K562 (cell line): Measurements from ENCODE around the gene SLC34A1. TPM values are rescaled to one million over a fixed set of nuclear protein-coding genes. Genes with fewer than 3 reads are reported as not detected.

Experiments used
- ATF2 ChIP-seq: sonication (generic); formaldehyde crosslinking; IDR thresholded peaks from 2 replicates; pipeline ENCODE4 v1.8.1; 2022; ENCODE audit warnings: missing genetic modification reagents
- CEBPB ChIP-seq: fragments of 450-650 bp; IDR thresholded peaks from 2 replicates; pipeline ENCODE4 v1.6.1; 2016; ENCODE audit warnings: missing genetic modification characterization, missing compliant biosample characterization
- DDX20 ChIP-seq: fragments of 450-650 bp; IDR thresholded peaks from 2 replicates; pipeline ENCODE4 v1.6.1; 2016; ENCODE audit warnings: missing genetic modification characterization, low read depth, mild to moderate bottlenecking, missing compliant biosample characterization, moderate library complexity
- E4F1 ChIP-seq: fragments of 250-450 bp; sonication (Bioruptor Pico); IDR thresholded peaks from 2 replicates; pipeline ENCODE4 v1.5.0; 2021; ENCODE audit warnings: mild to moderate bottlenecking, borderline replicate concordance
- JUNB ChIP-seq: fragments of 450-650 bp; formaldehyde crosslinking; conservative IDR thresholded peaks from 2 replicates; pipeline ENCODE4 v1.4.0; 2020; ENCODE audit warnings: mild to moderate bottlenecking
- KAT8 ChIP-seq: fragments of 450-650 bp; IDR thresholded peaks from 2 replicates; pipeline ENCODE4 v1.6.1; 2016; ENCODE audit warnings: low read depth, mild to moderate bottlenecking
- MCM5 ChIP-seq: fragments of 450-650 bp; IDR thresholded peaks from 2 replicates; pipeline ENCODE4 v1.6.1; 2016; ENCODE audit warnings: low read depth
- MEIS2 ChIP-seq: fragments of 450-650 bp; IDR thresholded peaks from 2 replicates; pipeline ENCODE4 v1.6.1; 2014; ENCODE audit warnings: mild to moderate bottlenecking; ENCODE audit not compliant: partially characterized antibody
- MYNN ChIP-seq, 2 experiments: sonication (generic); formaldehyde crosslinking in 1 of 2; IDR thresholded peaks; 2 replicates each; pipeline versions ENCODE4 v1.5.0 to v1.6.1; 2016 to 2020; ENCODE audit warnings: antibody characterized with exemption in 1 of 2, missing genetic modification reagents in 1 of 2
- SAFB ChIP-seq: fragments of 200-400 bp; formaldehyde crosslinking; IDR thresholded peaks from 2 replicates; pipeline ENCODE4 v1.6.1; 2017; ENCODE audit warnings: low read depth, low read length, borderline replicate concordance
- TCF7 ChIP-seq: sonication (generic); IDR thresholded peaks from 2 replicates; pipeline ENCODE4 v1.6.1; 2016; ENCODE audit warnings: antibody characterized with exemption, borderline replicate concordance
- ZBTB1 ChIP-seq: sonication (generic); formaldehyde crosslinking; IDR thresholded peaks from 2 replicates; pipeline ENCODE4 v1.8.1; 2023; ENCODE audit warnings: missing genetic modification reagents, low read depth, mild to moderate bottlenecking, borderline replicate concordance
- ZBTB11 ChIP-seq, 3 experiments: fragments of 200-800 bp in 1 of 3; fragments of 250-450 bp in 1 of 3; fragments of 450-650 bp in 1 of 3; sonication (Bioruptor Pico) in 1 of 3; sonication (Bioruptor generic) in 1 of 3; formaldehyde crosslinking in 1 of 3; IDR thresholded peaks; 2 replicates each; pipeline versions ENCODE4 v1.6.1 to v1.8.0; 2016 to 2022; ENCODE audit warnings: mild to moderate bottlenecking in 2 of 3, missing genetic modification characterization in 2 of 3, missing compliant biosample characterization in 1 of 3, moderate library complexity in 1 of 3
- ZNF354B ChIP-seq: fragments of 250-450 bp; sonication (Bioruptor Pico); IDR thresholded peaks from 2 replicates; pipeline ENCODE4 v1.4.0; 2020
- ZNF655 ChIP-seq: fragments of 250-450 bp; sonication (Bioruptor Pico); IDR thresholded peaks from 2 replicates; pipeline ENCODE4 v1.5.0; 2021
- ZNF695 ChIP-seq: fragments of 450-650 bp; formaldehyde crosslinking; IDR thresholded peaks from 2 replicates; pipeline ENCODE4 v1.4.0; 2020; ENCODE audit warnings: mild to moderate bottlenecking, moderate library complexity
- polyA plus RNA-seq, 8 experiments: library from polyadenylated mRNA; depleted of rRNA in 4 of 8; stranded (reverse) in 5 of 8; unstranded in 3 of 8; fragments of >200 nt; fragmentation: Nextera tagmentation in 2 of 8; fragmentation: Illumina TruSeq in 1 of 8; extraction: Ambion mirVana in 2 of 8; extraction: Trizol in 1 of 8; gene quantifications; 2 replicates each; pipeline versions ENCODE4 v1.2.1 to v1.2.3, GENCODE V29; 2011 to 2014; ENCODE audit warnings: inconsistent platforms in 1 of 8, missing spikeins in 1 of 8
- total RNA-seq, 7 experiments: library from RNA; depleted of rRNA in 6 of 7; stranded (reverse); fragments of >200 nt in 6 of 7; fragmentation: Illumina TruSeq in 2 of 7; extraction: Trizol in 2 of 7; gene quantifications; 2 replicates each; pipeline versions ENCODE4 v1.2.1 to v1.2.3, GENCODE V29; 2011 to 2021; ENCODE audit warnings: low replicate concordance in 1 of 7

SLC34A1 gene
- total and polyA plus RNA-seq, 9 of the 15 experiments (the other 6 are each of a cell fraction or from before 2014, with no cell fraction given): not detected

GRCh38 chr5:177403792-177404640, 19.8 kb downstream of the SLC34A1 start (continued):
- TF ChIP-seq ATF2 (CRISPR knock-in tag) (no peak), MYNN (IDR thresholded peaks at IDR 0.05) (peak; percentile 70), MYNN (CRISPR knock-in tag; IDR thresholded peaks at IDR 0.05) (no peak), MEIS2 (no peak), ZBTB11 (CRISPR knock-in tag; IDR thresholded peaks at IDR 0.05) (peak in 1 of 3 experiments; percentile 70; a peak in 1 of 6 replicates), ZNF354B (CRISPR knock-in tag) (no peak), ZNF695 (CRISPR knock-in tag) (no peak), MCM5 (no peak), ZBTB1 (CRISPR knock-in tag) (peak; percentile 75), TCF7 (no peak; the same call in 1 of the 2 replicates), DDX20 (tag) (no peak), SAFB (peak; percentile 96), KAT8 (no peak), ZNF655 (CRISPR knock-in tag) (no peak), JUNB (CRISPR knock-in tag) (no peak), CEBPB (no peak), E4F1 (CRISPR knock-in tag) (no peak)
